ENCODE results near the gene SLC66A1. TPM values are rescaled to one million over a fixed set of nuclear protein-coding genes. Genes with fewer than 3 reads are reported as not detected.
A peak's percentile ranks its signal among the peaks of the same experiment; 100 is the strongest.

SLC66A1 gene
- total and polyA plus RNA-seq, 4 experiments from 2014 or later, result 3.0 to 10.2 (median 6.1) TPM

DNA sequence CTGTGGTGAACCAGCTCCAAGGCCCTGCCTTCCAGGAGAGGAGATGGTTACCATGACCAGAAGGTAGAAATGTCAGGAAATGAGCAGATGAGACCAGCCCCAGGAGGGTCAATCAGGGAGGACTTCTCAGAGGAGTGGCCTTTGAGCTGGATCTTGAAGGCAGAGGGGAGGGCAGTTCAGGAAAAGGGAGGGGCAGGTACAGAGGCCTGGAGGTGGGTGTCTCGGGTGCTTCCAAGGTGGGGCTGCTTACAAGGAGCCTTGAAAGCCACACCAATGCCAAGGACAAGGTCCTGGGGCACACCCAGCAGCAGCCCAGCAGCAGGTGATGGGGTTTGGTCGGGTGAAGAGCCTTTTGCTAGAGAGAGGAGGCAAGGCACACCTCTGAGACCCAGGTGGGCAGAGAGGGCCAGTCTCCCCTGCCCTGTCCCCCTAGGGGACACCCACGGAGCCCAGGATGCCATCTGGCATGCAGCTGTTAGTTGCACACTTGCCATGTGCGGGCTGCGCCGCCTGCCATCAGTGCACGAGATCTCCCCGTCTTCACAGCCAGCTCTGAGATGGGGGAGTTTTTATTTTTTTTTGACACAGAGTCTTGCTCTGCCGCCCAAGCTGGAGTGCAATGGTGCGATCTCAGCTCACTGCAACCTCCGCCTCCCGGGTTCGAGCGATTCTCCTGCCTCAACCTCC is 18.5 kb downstream of the SLC66A1 start:
- Histone ChIP-seq H3K36me3 (ENCODE audit: insufficient read depth, low read length) (no peaks in the 10 kb centered on the region), H3K27ac (ENCODE audit: low read depth, low read length) (no peak overlapping the region), H3K4me3 (ENCODE audit: low read length in 2 of 2) (no peak overlapping the region), H3K9me3 (ENCODE audit: control insufficient read depth in 1 of 2, low read length in 2 of 2) (no peaks in the 10 kb centered on the region), H3K4me1 (ENCODE audit: insufficient read depth, low read length) (no peaks in the 10 kb centered on the region), H3K27me3 (ENCODE audit: insufficient read depth, low read length) (no peaks in the 10 kb centered on the region)
- DNase-seq, result no peak
- Mint-ChIP-seq H3K27me3 (no peaks in the 10 kb centered on the region), H3K4me1 (no peaks in the 10 kb centered on the region), H3K4me3 (no peak overlapping the region), H3K27ac (peak overlapping the region in 2 of 7 donors; percentile 38 to 59), H3K36me3 (peaks cover 3 to 6% of the 10 kb centered on the region in 2 donors), H3K9me3 (peaks cover 0 to 6% (median 0%) of the 10 kb centered on the region in 8 donors)
- ChIA-PET CTCF (ENCODE audit: partially characterized antibody) (interaction anchor here (0.5 to 1.6 kb wide), 5 partner anchors 11 to 331 kb away, joined by 3 to 4 read pairs (median 3); no protein-coding TSS in a partner anchor), POLR2A (ENCODE audit: partially characterized antibody) (interaction anchor here (1.0 to 1.2 kb wide), 2 partner anchors 25 to 337 kb away, joined by 3 to 4 read pairs; no protein-coding TSS in a partner anchor)
- intact Hi-C loops (cut with micrococcal nuclease), result no loop called here

DNA sequence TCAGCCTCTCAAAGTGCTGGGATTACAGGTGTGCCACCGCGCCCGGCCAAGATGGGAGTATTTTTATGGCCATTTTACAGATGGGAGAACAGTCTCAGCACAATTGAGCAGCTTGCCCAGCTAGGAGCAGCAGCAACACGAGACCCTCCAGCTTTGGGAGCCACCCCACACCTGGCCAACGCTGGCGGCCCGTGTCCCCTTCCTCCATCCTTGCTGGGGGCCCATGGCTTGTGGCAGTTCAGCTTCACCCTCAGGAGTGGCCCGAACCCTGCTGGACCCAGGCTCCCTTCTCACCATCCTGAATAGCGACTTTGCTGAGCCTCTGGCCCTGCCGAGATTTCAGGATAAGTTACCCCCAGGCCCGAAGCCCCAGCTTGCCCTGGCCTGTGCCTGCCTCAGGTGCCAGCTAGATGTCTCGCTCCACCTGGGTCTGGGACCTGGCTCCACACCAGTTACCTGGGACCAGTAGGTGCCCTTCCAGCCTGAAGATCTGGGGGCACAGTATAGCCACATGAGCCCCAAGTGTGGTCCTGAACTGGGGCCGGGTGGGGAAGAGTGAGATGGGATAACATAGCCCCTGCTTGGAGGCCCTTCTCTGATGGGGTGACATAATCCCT is 19.2 kb downstream of the SLC66A1 start:
- intact Hi-C loops (cut with micrococcal nuclease), result no loop called here
- peaks cover 0 to 8% (median 0%) of the 10 kb centered on the region in 8 donors for H3K9me3 Mint-ChIP-seq
- Histone ChIP-seq H3K27me3 (ENCODE audit: insufficient read depth, low read length) (no peaks in the 10 kb centered on the region), H3K27ac (ENCODE audit: low read depth, low read length) (no peak overlapping the region), H3K36me3 (ENCODE audit: insufficient read depth, low read length) (no peaks in the 10 kb centered on the region), H3K4me3 (ENCODE audit: low read length in 2 of 2) (no peak overlapping the region), H3K9me3 (ENCODE audit: control insufficient read depth in 1 of 2, low read length in 2 of 2) (no peaks in the 10 kb centered on the region), H3K4me1 (ENCODE audit: insufficient read depth, low read length) (no peaks in the 10 kb centered on the region)
- peaks cover 3 to 6% of the 10 kb centered on the region in 2 donors for H3K36me3 Mint-ChIP-seq
- ChIA-PET CTCF (ENCODE audit: partially characterized antibody) (interaction anchor here (1.3 to 1.6 kb wide), 3 partner anchors 10 to 330 kb away, joined by 3 to 4 read pairs (median 4); no protein-coding TSS in a partner anchor), POLR2A (ENCODE audit: partially characterized antibody) (interaction anchor here (1.0 to 1.2 kb wide), 2 partner anchors 26 to 336 kb away, joined by 3 to 4 read pairs; no protein-coding TSS in a partner anchor)
- H3K4me1 Mint-ChIP-seq, result no peaks in the 10 kb centered on the region
- H3K27ac Mint-ChIP-seq, result peak overlapping the region in 1 of 7 donors; percentile 41
- no peak overlapping the region for H3K4me3 Mint-ChIP-seq
- DNase-seq, result no peak
- H3K27me3 Mint-ChIP-seq, result no peaks in the 10 kb centered on the region

DNA sequence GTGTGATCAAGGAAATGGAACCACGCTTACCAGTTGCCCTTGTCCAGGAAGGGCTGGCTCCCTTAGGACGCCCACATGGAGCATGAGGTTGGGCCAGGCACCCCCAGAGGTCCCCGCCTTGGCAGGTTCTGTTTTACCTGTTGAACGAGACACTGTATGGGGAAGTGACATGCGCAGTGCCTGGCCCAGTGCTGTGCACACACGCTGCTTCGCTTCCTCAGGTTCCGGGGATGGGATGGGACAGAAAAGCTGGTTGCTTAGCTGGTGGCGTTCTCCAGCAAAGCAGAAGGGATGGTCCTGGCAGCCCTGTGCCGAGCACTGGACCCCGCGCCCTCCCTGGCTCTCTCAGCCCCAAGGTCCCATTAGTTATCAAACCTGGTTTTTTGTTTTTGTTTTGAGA is 20.7 kb downstream of the SLC66A1 start:
- no peaks in the 10 kb centered on the region for H3K27me3 ChIP-seq (ENCODE audit: insufficient read depth, low read length)
- H3K4me3 ChIP-seq (ENCODE audit: low read length in 2 of 2), result no peak overlapping the region
- no peaks in the 10 kb centered on the region for H3K9me3 ChIP-seq (ENCODE audit: control insufficient read depth in 1 of 2, low read length in 2 of 2)
- Mint-ChIP-seq H3K4me1 (no peaks in the 10 kb centered on the region), H3K9me3 (peaks cover 0 to 7% (median 0%) of the 10 kb centered on the region in 8 donors), H3K27me3 (no peaks in the 10 kb centered on the region), H3K27ac (peak overlapping the region in 1 of 7 donors; percentile 78), H3K4me3 (no peak overlapping the region), H3K36me3 (peaks cover 1 to 7% of the 10 kb centered on the region in 2 donors)
- H3K27ac ChIP-seq (ENCODE audit: low read depth, low read length), result no peak overlapping the region
- H3K4me1 ChIP-seq (ENCODE audit: insufficient read depth, low read length), result no peaks in the 10 kb centered on the region
- intact Hi-C loops (cut with micrococcal nuclease), result no loop called here
- ChIA-PET POLR2A (ENCODE audit: partially characterized antibody) (interaction anchor here (0.7 kb wide), 1 partner anchor 249 kb away, joined by 3 read pairs; no protein-coding TSS in a partner anchor), CTCF (ENCODE audit: partially characterized antibody) (interaction anchor here (0.8 to 1.5 kb wide), 2 partner anchors 11 kb away, joined by 3 to 4 read pairs; no protein-coding TSS in a partner anchor)
- no peak for DNase-seq
- H3K36me3 ChIP-seq (ENCODE audit: insufficient read depth, low read length), result no peaks in the 10 kb centered on the region

DNA sequence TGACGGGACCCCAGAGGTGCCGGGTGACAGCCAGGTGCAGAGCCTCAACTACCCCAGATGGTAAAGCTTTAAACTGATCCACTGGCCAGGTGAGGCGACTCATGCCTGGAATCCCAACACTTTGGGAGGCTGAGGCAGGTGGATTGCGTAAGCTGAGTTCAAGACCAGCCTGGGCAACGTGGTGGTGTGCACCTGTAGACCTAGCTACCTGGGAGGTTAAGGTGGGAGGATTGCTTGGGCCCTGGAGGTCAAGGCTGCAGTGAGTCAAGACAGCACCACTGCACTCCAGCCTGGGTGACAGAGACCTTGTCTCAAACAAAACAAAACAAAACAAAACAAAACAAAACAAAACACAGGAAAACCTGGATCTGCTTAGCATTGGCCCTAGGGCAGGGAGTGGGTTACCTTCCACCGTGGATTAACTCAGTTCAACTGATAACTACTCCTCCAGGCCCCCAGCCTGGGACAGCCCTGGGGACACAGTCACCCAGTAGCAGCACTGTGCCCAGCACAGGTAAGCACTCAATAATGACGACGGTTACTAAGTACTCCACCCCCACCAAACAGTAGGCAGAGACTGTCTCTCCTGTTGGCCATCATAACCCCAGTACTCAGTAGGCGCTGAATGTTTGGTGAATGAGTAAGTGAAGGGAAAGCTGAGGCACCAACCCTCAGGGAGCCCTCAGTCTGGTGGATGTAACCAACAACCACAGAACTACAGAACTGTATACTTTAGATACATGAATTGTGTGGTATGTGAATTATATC is 21.6 kb downstream of the SLC66A1 start:
- POLR2A ChIA-PET (ENCODE audit: partially characterized antibody), result interaction anchor here (0.8 kb wide), 1 partner anchor 229 kb away, joined by 3 read pairs; no protein-coding TSS in a partner anchor
- H3K27me3 ChIP-seq (ENCODE audit: insufficient read depth, low read length), result no peaks in the 10 kb centered on the region
- H3K9me3 Mint-ChIP-seq, result peaks cover 0 to 7% (median 0%) of the 10 kb centered on the region in 8 donors
- no peaks in the 10 kb centered on the region for H3K4me1 ChIP-seq (ENCODE audit: insufficient read depth, low read length)
- no peak overlapping the region for H3K4me3 ChIP-seq (ENCODE audit: low read length in 2 of 2)
- no peaks in the 10 kb centered on the region for H3K36me3 ChIP-seq (ENCODE audit: insufficient read depth, low read length)
- CTCF ChIA-PET (ENCODE audit: partially characterized antibody), result interaction anchor here (0.8 to 1.5 kb wide), 2 partner anchors 10 to 12 kb away, joined by 3 to 4 read pairs; no protein-coding TSS in a partner anchor
- H3K27me3 Mint-ChIP-seq, result no peaks in the 10 kb centered on the region
- intact Hi-C loops (cut with micrococcal nuclease), result no loop called here
- no peaks in the 10 kb centered on the region for H3K4me1 Mint-ChIP-seq
- H3K4me3 Mint-ChIP-seq, result no peak overlapping the region
- H3K27ac ChIP-seq (ENCODE audit: low read depth, low read length), result no peak overlapping the region
- peak overlapping the region in 1 of 7 donors; percentile 17 for H3K27ac Mint-ChIP-seq
- peaks cover 0 to 13% of the 10 kb centered on the region in 2 donors for H3K36me3 Mint-ChIP-seq
- DNase-seq, result no peak
- no peaks in the 10 kb centered on the region for H3K9me3 ChIP-seq (ENCODE audit: control insufficient read depth in 1 of 2, low read length in 2 of 2)

DNA sequence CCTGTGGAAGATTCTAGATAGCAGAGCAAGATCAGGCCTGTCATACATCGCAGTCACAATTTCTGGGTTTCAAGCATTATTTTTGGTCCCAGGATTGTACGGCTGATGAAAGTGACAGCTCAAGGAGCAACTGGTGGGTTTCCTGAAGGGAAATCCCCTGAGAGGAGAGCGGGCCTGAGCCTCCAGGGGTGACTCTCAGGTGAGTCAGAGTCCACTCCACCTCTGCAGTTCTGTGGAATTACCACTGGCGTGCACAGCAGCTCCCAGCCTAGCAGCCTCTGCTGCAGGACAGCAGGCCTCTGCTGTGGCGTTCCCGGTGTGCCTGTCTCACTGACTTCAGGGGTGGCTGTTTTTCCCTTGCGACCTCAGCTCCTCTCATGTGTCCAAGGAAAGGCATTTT is 24.4 kb downstream of the SLC66A1 start:
- Histone ChIP-seq H3K27ac (ENCODE audit: low read depth, low read length) (no peak overlapping the region), H3K9me3 (ENCODE audit: control insufficient read depth in 1 of 2, low read length in 2 of 2) (no peaks in the 10 kb centered on the region), H3K4me3 (ENCODE audit: low read length in 2 of 2) (no peak overlapping the region), H3K27me3 (ENCODE audit: insufficient read depth, low read length) (no peaks in the 10 kb centered on the region), H3K36me3 (ENCODE audit: insufficient read depth, low read length) (peaks cover 22% of the 10 kb centered on the region), H3K4me1 (ENCODE audit: insufficient read depth, low read length) (no peaks in the 10 kb centered on the region)
- Mint-ChIP-seq H3K36me3 (peaks cover 9 to 33% of the 10 kb centered on the region in 2 donors), H3K9me3 (peaks cover 0 to 6% (median 0%) of the 10 kb centered on the region in 8 donors), H3K4me3 (no peak overlapping the region), H3K4me1 (peaks cover 0 to 6% (median 3%) of the 10 kb centered on the region in 4 donors), H3K27me3 (no peaks in the 10 kb centered on the region), H3K27ac (peak overlapping the region in 4 of 7 donors; percentile 29 to 71 (median 63))
- ChIA-PET CTCF (ENCODE audit: partially characterized antibody) (interaction anchor here (1.4 kb wide), 1 partner anchor 30 kb away, joined by 4 read pairs; no protein-coding TSS in a partner anchor), POLR2A (ENCODE audit: partially characterized antibody) (no interaction called here)
- no peak for DNase-seq
- intact Hi-C loops (cut with micrococcal nuclease), result no loop called here

DNA sequence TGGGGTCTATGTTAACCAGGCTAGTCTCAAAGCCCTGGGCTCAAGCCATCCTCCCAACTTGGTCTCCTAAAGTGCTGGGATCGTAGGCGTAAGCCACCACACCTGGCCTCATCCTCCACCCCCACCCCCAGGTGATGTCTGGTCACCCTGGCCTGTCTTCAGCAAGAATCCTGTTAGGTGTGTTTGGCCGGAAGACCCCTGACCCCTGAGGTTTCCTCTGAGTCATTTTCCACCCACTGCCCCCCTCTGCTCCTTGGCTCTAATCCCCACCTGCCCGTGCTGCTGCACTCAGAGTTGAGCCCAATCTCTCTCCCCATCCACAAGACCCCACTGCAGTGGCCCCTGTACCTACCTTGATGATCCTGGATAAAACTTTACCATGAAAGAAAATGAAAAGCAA is 25.2 kb downstream of the SLC66A1 start:
- Mint-ChIP-seq H3K27me3 (no peaks in the 10 kb centered on the region), H3K4me3 (peak overlapping the region in 3 of 8 donors; percentile 21 to 68 (median 26)), H3K4me1 (peaks cover 0 to 6% (median 5%) of the 10 kb centered on the region in 4 donors), H3K27ac (peak overlapping the region in 2 of 7 donors; percentile 42 to 82), H3K36me3 (peaks cover 9 to 39% of the 10 kb centered on the region in 2 donors), H3K9me3 (peaks cover 0 to 6% (median 0%) of the 10 kb centered on the region in 8 donors)
- Histone ChIP-seq H3K27ac (ENCODE audit: low read depth, low read length) (no peak overlapping the region), H3K4me3 (ENCODE audit: low read length in 2 of 2) (no peak overlapping the region), H3K9me3 (ENCODE audit: control insufficient read depth in 1 of 2, low read length in 2 of 2) (no peaks in the 10 kb centered on the region), H3K27me3 (ENCODE audit: insufficient read depth, low read length) (no peaks in the 10 kb centered on the region), H3K36me3 (ENCODE audit: insufficient read depth, low read length) (peaks cover 23% of the 10 kb centered on the region), H3K4me1 (ENCODE audit: insufficient read depth, low read length) (no peaks in the 10 kb centered on the region)
- POLR2A ChIA-PET (ENCODE audit: partially characterized antibody), result no interaction called here
- no peak for DNase-seq
- intact Hi-C loops (cut with micrococcal nuclease), result no loop called here
- CTCF ChIA-PET (ENCODE audit: partially characterized antibody), result no interaction called here

Data from CD4-positive, alpha-beta memory T cell (primary cell).